NCI-H460 (cell line): Measurements from ENCODE around the gene CHL1. TPM values are rescaled to one million over a fixed set of nuclear protein-coding genes. Genes with fewer than 3 reads are reported as not detected.

Experiments used
- DNase-seq: peaks from one replicate; pipeline ENCODE4 v3.0.0-alpha.2; 2016; ENCODE audit warnings: low read depth; ENCODE audit errors: extremely low read depth
- small RNA-seq, 2 experiments: library from RNA; depleted of rRNA; stranded (forward); fragments of <200 nt; gene quantifications; one replicate each; pipeline ENCODE3, GENCODE V24; 2014
- total RNA-seq: library from RNA; depleted of rRNA; stranded (reverse); fragments of >200 nt; shearing (Covaris generic); gene quantifications from 2 replicates; pipeline ENCODE4 v1.2.3, GENCODE V29; 2014

CHL1 gene
- total RNA-seq, 1 experiment from 2014 or later: 114 TPM

- no peak for DNase-seq
These were observed 258.4 kb downstream of the CHL1 start for GRCh38 chr3:454986-455385.

- DNase-seq: no peak
These were observed 261.6 kb downstream of the CHL1 start for GRCh38 chr3:458124-458523.

GRCh38 chr3:458653-459310 is 262.2 kb downstream of the CHL1 start:
- DNase-seq: no peak

Small RNA genes lying within 50 kb of the gene (small RNA-seq; reads per million reads assigned to genes)
- gene RNU6-1194P: 0 reads per million in 2 experiments
